PC-3 (cell line): Measurements from ENCODE around the gene E2F8. TPM values are rescaled to one million over a fixed set of nuclear protein-coding genes. Genes with fewer than 3 reads are reported as not detected.

ENCODE experiments used
- ATAC-seq: fragments of 200-7000 bp; cut with Tn5 transposase; 2 replicates; pipeline ENCODE4 v1.9.1; 2020; ENCODE audit warnings: mild to moderate bottlenecking, moderate library complexity
- BruUV-seq: library from RNA; stranded (reverse); fragments of 400-500 nt; replicated peaks from 2 replicates; lab custom pipeline; 2021; lab: Mats Ljungman, UMichigan
- CTCF ChIA-PET: fragments of 300-600 bp; sonication (Branson Sonifier 250); formaldehyde crosslinking; loops from one replicate; lab custom pipeline; 2022; ENCODE audit warnings: antibody characterized with exemption; lab: Charles Lee
- POLR2A ChIA-PET: fragments of 300-600 bp; sonication (Branson Sonifier 250); formaldehyde crosslinking; loops from one replicate; lab custom pipeline; 2022; ENCODE audit warnings: antibody characterized with exemption; ENCODE audit not compliant: unreplicated experiment; lab: Charles Lee
- DNase-seq: peaks from one replicate; pipeline ENCODE4 v3.0.0-alpha.2; 2015
- H2AFZ ChIP-seq: fragments of 300-600 bp; sonication (generic); 2 replicates; pipeline ENCODE4 v1.6.0; 2016; ENCODE audit warnings: antibody characterized with exemption, low read length
- H3F3A ChIP-seq: fragments of 300-600 bp; sonication (generic); one replicate; pipeline ENCODE4 v1.6.0; 2017; ENCODE audit warnings: antibody characterized with exemption, low read length, control low read depth, mild to moderate bottlenecking; ENCODE audit not compliant: unreplicated experiment
- H3K27ac ChIP-seq: fragments of 300-600 bp; sonication (generic); 2 replicates; pipeline ENCODE4 v1.5.1; 2016; ENCODE audit warnings: mild to moderate bottlenecking, low read length
- H3K27me3 ChIP-seq: fragments of 300-600 bp; sonication (generic); 2 replicates; pipeline ENCODE4 v1.6.1; 2016; ENCODE audit warnings: low read length, mixed read lengths
- H3K36me3 ChIP-seq: fragments of 300-600 bp; sonication (generic); 2 replicates; pipeline ENCODE4 v1.6.1; 2016; ENCODE audit warnings: low read depth, mixed run types, low read length, mixed read lengths
- H3K4me1 ChIP-seq: fragments of 300-600 bp; sonication (generic); 2 replicates; pipeline ENCODE4 v1.5.1; 2016; ENCODE audit warnings: low read length; ENCODE audit not compliant: insufficient read depth
- H3K4me2 ChIP-seq: fragments of 300-600 bp; sonication (generic); 2 replicates; pipeline ENCODE4 v1.6.0; 2016; ENCODE audit warnings: low read length
- H3K4me3 ChIP-seq: fragments of 300-600 bp; sonication (generic); 2 replicates; pipeline ENCODE4 v1.5.1; 2016; ENCODE audit warnings: mild to moderate bottlenecking, low read length, mixed read lengths
- H3K79me2 ChIP-seq: fragments of 300-600 bp; sonication (generic); 2 replicates; pipeline ENCODE4 v1.6.1; 2017; ENCODE audit warnings: low read length, mixed read lengths
- H3K9ac ChIP-seq: fragments of 300-600 bp; sonication (generic); 2 replicates; pipeline ENCODE4 v1.6.0; 2016; ENCODE audit warnings: mild to moderate bottlenecking, low read length
- H3K9me2 ChIP-seq: fragments of 300-600 bp; sonication (generic); replicated peaks from 2 replicates; pipeline ENCODE4 v1.6.1; 2016; ENCODE audit warnings: mixed run types, low read length, mixed read lengths
- H3K9me3 ChIP-seq: fragments of 300-600 bp; sonication (generic); 2 replicates; pipeline ENCODE4 v1.6.1; 2016; ENCODE audit warnings: low read length, mixed read lengths
- H4K20me1 ChIP-seq: fragments of 300-600 bp; sonication (generic); 2 replicates; pipeline ENCODE4 v1.6.1; 2016; ENCODE audit warnings: low read length, mixed read lengths
- EZH2 ChIP-seq: fragments of 300-600 bp; sonication (generic); IDR thresholded peaks from one replicate; pipeline ENCODE4 v1.6.1; 2017; ENCODE audit warnings: antibody characterized with exemption, mild to moderate bottlenecking, low read length; ENCODE audit not compliant: unreplicated experiment
- EZH2phosphoT487 ChIP-seq: fragments of 300-600 bp; sonication (generic); IDR thresholded peaks from 2 replicates; pipeline ENCODE4 v1.6.1; 2018; ENCODE audit warnings: mild to moderate bottlenecking, antibody characterized with exemption, low read length, borderline replicate concordance
- intact Hi-C: fragments of 100-400 bp; cut with micrococcal nuclease; formaldehyde crosslinking; loops from 2 replicates; pipeline ENCODE4 v1.9.0; 2023
- total RNA-seq: library from RNA; depleted of rRNA; stranded (reverse); fragments of >200 nt; gene quantifications from 2 replicates; pipeline ENCODE4 v1.2.3, GENCODE V29; 2014
- TF ChIP-seq, protein P1 (sequence below): fragments of 300-600 bp; sonication (generic); conservative IDR thresholded peaks from 2 replicates; pipeline ENCODE4 v1.5.1; 2017; ENCODE audit warnings: antibody characterized with exemption, low read depth, mild to moderate bottlenecking, low read length

Gene E2F8
- total RNA-seq, 1 experiment from 2014 or later: 11.9 TPM

DNA sequence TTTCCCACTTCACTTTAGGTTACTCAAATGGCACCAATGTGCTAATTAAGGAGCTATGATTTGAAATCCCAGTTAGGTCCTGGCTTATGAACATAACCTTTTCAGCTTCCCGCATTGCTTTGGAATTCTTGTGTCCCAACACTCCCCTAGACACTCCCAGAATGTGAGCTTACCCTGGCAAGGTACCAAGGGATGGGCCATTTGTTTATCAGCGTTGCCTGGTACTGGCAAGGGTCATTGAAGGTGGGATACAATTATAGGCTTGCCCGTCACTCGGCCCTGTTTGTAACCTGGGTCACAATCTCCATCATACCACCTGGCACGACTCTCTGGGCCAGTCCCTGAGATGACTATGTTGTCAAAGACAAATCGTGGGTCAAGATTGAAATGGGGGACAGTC, 44.3 kb downstream of the E2F8 start:
- Histone ChIP-seq H3K4me1 (peaks cover 20% of the 10 kb centered on the region), H3K4me3 (no peak overlapping the region), H3K36me3 (no peaks in the 10 kb centered on the region), H3K9me3 (no peaks in the 10 kb centered on the region), H4K20me1 (no peaks in the 10 kb centered on the region), H3K4me2 (no peak overlapping the region), H3F3A (no peaks in the 10 kb centered on the region), H3K27ac (no peak overlapping the region), H3K79me2 (no peaks in the 10 kb centered on the region), H3K9me2 (no peaks in the 10 kb centered on the region), H3K9ac (no peak overlapping the region), H3K27me3 (no peaks in the 10 kb centered on the region), H2AFZ (no peak overlapping the region)
- BruUV-seq: no TSS peak
- no peak for ATAC-seq
- ChIA-PET CTCF (no interaction called here), POLR2A (no interaction called here)
- no peak for DNase-seq
- TF ChIP-seq EZH2 (no peak), EZH2phosphoT487 (no peak)
- intact Hi-C loops: no loop called here

DNA sequence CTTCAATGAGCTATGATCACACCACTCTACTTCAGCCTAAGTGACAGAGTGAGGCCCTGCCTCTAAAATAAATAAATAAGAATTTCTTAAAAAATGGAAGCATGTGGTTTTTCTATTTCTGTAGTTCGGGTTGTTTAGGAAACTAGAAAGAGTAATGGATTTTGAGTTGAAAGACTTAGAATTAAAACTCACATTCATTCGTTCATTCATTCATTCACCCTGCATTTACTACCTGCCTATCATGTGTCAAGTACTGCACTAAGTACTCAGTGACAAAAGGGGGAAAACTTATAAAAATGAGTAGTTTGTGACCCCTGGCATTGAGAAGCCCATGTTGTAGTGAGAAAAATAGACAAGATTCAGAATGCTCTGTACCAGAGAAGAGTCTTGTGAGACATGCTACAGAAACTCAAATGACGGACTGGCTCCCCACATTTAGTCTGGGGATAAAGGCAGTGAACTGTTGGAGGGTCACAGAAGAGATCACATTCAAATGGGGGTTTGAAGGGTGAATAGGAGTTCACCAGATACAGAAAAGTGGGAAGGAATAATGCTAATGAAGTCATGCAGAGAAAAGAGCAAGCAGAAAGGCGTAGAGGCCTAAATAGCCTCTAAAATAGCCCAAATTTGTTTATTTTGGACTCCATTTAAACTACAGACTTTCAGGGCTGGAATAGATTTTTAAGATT, 46.0 kb downstream of the E2F8 start:
- DNase-seq (no peak), ATAC-seq (no peak)
- Histone ChIP-seq H3K4me1 (peaks cover 4% of the 10 kb centered on the region; the same call in 1 of the 2 replicates), H3K9ac (no peak overlapping the region), H3K36me3 (no peaks in the 10 kb centered on the region), H3K79me2 (no peaks in the 10 kb centered on the region), H3K9me2 (no peaks in the 10 kb centered on the region), H3K4me3 (no peak overlapping the region), H3K9me3 (no peaks in the 10 kb centered on the region), H4K20me1 (no peaks in the 10 kb centered on the region), H3K27me3 (no peaks in the 10 kb centered on the region), H3K27ac (no peak overlapping the region), H3K4me2 (no peak overlapping the region), H3F3A (no peaks in the 10 kb centered on the region), H2AFZ (no peak overlapping the region)
- CTCF ChIA-PET: no interaction called here
- POLR2A ChIA-PET: no interaction called here
- TF ChIP-seq, protein P1, sequence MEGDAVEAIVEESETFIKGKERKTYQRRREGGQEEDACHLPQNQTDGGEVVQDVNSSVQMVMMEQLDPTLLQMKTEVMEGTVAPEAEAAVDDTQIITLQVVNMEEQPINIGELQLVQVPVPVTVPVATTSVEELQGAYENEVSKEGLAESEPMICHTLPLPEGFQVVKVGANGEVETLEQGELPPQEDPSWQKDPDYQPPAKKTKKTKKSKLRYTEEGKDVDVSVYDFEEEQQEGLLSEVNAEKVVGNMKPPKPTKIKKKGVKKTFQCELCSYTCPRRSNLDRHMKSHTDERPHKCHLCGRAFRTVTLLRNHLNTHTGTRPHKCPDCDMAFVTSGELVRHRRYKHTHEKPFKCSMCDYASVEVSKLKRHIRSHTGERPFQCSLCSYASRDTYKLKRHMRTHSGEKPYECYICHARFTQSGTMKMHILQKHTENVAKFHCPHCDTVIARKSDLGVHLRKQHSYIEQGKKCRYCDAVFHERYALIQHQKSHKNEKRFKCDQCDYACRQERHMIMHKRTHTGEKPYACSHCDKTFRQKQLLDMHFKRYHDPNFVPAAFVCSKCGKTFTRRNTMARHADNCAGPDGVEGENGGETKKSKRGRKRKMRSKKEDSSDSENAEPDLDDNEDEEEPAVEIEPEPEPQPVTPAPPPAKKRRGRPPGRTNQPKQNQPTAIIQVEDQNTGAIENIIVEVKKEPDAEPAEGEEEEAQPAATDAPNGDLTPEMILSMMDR: no peak
- no peak for TF ChIP-seq EZH2
- no peak for TF ChIP-seq EZH2phosphoT487
- intact Hi-C loops: no loop called here
- BruUV-seq: no TSS peak

DNA sequence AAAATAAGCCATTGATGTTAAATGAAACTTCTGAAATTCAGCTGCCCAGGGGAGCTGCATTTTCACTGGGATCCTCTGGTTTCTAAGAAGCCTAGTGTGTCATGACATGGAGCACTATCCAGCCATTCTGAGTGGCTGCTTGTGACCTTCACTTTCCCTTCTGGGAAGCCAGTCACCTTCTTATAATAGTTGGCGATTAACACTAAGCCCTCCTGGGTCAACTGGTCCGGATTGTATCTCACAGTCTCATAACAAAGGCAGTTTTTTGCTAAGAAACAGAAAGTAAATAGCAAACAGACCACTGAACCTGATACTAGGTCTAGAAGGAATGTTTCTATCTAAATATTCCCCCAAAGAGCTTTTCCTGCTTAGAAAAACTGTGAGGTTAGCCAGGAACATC, 46.8 kb downstream of the E2F8 start:
- no peak overlapping the region for H3K27ac ChIP-seq
- no peaks in the 10 kb centered on the region for H3K27me3 ChIP-seq
- ATAC-seq (no peak), DNase-seq (no peak)
- H3K9ac ChIP-seq: no peak overlapping the region
- no TSS peak for BruUV-seq
- intact Hi-C loops: no loop called here
- H3K9me3 ChIP-seq: no peaks in the 10 kb centered on the region
- H3K4me3 ChIP-seq: no peak overlapping the region
- no peak overlapping the region for H2AFZ ChIP-seq
- POLR2A ChIA-PET: no interaction called here
- no peak overlapping the region for H3K4me2 ChIP-seq
- H3K36me3 ChIP-seq: no peaks in the 10 kb centered on the region
- H3K79me2 ChIP-seq: no peaks in the 10 kb centered on the region
- CTCF ChIA-PET: no interaction called here
- no peaks in the 10 kb centered on the region for H4K20me1 ChIP-seq
- no peaks in the 10 kb centered on the region for H3K4me1 ChIP-seq
- H3K9me2 ChIP-seq: no peaks in the 10 kb centered on the region
- H3F3A ChIP-seq: no peaks in the 10 kb centered on the region
- TF ChIP-seq, protein P1: no peak
- TF ChIP-seq EZH2 (no peak), EZH2phosphoT487 (no peak)
